Endometrial microvascular endothelial cells (primary cell): Measurements from ENCODE around the gene RINL. TPM values are rescaled to one million over a fixed set of nuclear protein-coding genes. Genes with fewer than 3 reads are reported as not detected.
"Not testable (repeated sequence)": the region's sequence is repeated elsewhere in the genome, so short reads cannot be mapped to it uniquely, and the experiment has no call there.

Experiments used
- in situ Hi-C: cut with HindIII; loops from 2 replicates; pipeline ENCODE4 v1.10.0; 2017; ENCODE audit warnings: low sequenced_read_pairs, low pct_unique_long_range_greater_than_20kb; ENCODE audit errors: inconsistent ontology term
- total RNA-seq: library from RNA; depleted of rRNA; stranded (reverse); fragments of >200 nt; gene quantifications from one replicate; pipeline ENCODE4 v1.2.3, GENCODE V29; 2015; ENCODE audit errors: inconsistent ontology term

The RINL gene
- total RNA-seq, 1 donor from 2014 or later: 5.0 TPM

GRCh38 chr19:38880076-38880881 is 2.2 kb upstream of the RINL start:
- in situ Hi-C loops: no loop called here

- in situ Hi-C loops: no loop called here
Measured at GRCh38 chr19:38879400-38879751, 1.3 kb upstream of the RINL start.

- in situ Hi-C loops: no loop called here
Measured at GRCh38 chr19:38878575-38879399, 712 bp upstream of the RINL start.

- in situ Hi-C loops: no loop called here
Measured at GRCh38 chr19:38875656-38876395, 2.2 kb downstream of the RINL start.

GRCh38 chr19:38873400-38873799 is 4.7 kb downstream of the RINL start:
- in situ Hi-C loops: not testable (repeated sequence)

GRCh38 chr19:38870612-38871011 is 7.5 kb downstream of the RINL start:
- in situ Hi-C loops: no loop called here

- in situ Hi-C loops: no loop called here
Measured at GRCh38 chr19:38869836-38870607, 8.1 kb downstream of the RINL start.

GRCh38 chr19:38869160-38869835 is 8.8 kb downstream of the RINL start:
- in situ Hi-C loops: no loop called here

- in situ Hi-C loops: no loop called here
Measured at GRCh38 chr19:38868551-38868950, 9.5 kb downstream of the RINL start.

GRCh38 chr19:38867171-38867780 is 10.8 kb downstream of the RINL start:
- in situ Hi-C loops: no loop called here

GRCh38 chr19:38862321-38863059 is 15.6 kb downstream of the RINL start:
- in situ Hi-C loops: no loop called here

- in situ Hi-C loops: no loop called here
Measured at GRCh38 chr19:38861368-38861767, 16.7 kb downstream of the RINL start.

- in situ Hi-C loops: not testable (repeated sequence)
Measured at GRCh38 chr19:38859631-38860204, 18.4 kb downstream of the RINL start.

- in situ Hi-C loops: no loop called here
Measured at GRCh38 chr19:38856813-38857212, 21.3 kb downstream of the RINL start.

- in situ Hi-C loops: not testable (repeated sequence)
Measured at GRCh38 chr19:38855751-38856150, 22.3 kb downstream of the RINL start.

- in situ Hi-C loops: not testable (repeated sequence)
Measured at GRCh38 chr19:38854961-38855360, 23.1 kb downstream of the RINL start.

- in situ Hi-C loops: no loop called here
Measured at GRCh38 chr19:38853214-38853613, 24.9 kb downstream of the RINL start.
